Astrocyte (in vitro differentiated cells and primary cell): ENCODE results near the gene DMPK.

Source experiments
- EZH2 ChIP-seq: IDR thresholded peaks from 2 replicates; pipeline ENCODE4 v1.6.1; 2012; ENCODE audit warnings: mild to moderate bottlenecking, low read length, inconsistent platforms; ENCODE audit not compliant: insufficient read depth
- TF ChIP-seq, protein P1 (sequence below): IDR thresholded peaks from 2 replicates; pipeline ENCODE4 v1.5.1; 2011; ENCODE audit warnings: low read depth, mild to moderate bottlenecking, inconsistent platforms, low read length, moderate library complexity; ENCODE audit not compliant: insufficient read depth

GRCh38 chr19:45765702-45766295, 16.5 kb downstream of the DMPK start:
- TF ChIP-seq, protein P1, sequence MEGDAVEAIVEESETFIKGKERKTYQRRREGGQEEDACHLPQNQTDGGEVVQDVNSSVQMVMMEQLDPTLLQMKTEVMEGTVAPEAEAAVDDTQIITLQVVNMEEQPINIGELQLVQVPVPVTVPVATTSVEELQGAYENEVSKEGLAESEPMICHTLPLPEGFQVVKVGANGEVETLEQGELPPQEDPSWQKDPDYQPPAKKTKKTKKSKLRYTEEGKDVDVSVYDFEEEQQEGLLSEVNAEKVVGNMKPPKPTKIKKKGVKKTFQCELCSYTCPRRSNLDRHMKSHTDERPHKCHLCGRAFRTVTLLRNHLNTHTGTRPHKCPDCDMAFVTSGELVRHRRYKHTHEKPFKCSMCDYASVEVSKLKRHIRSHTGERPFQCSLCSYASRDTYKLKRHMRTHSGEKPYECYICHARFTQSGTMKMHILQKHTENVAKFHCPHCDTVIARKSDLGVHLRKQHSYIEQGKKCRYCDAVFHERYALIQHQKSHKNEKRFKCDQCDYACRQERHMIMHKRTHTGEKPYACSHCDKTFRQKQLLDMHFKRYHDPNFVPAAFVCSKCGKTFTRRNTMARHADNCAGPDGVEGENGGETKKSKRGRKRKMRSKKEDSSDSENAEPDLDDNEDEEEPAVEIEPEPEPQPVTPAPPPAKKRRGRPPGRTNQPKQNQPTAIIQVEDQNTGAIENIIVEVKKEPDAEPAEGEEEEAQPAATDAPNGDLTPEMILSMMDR = no peak
- TF ChIP-seq EZH2 = no peak
